NB4 (cell line): ENCODE measurements around the gene CHST1.

ENCODE experiments used
- DNase-seq: peaks from one replicate; pipeline ENCODE4 v3.0.0; 2010; ENCODE audit warnings: low read depth
- H3K4me3 ChIP-seq: one replicate; pipeline ENCODE4 v1.5.1; 2011; ENCODE audit warnings: mild to moderate bottlenecking, low read depth, low read length, moderate library complexity
- MYC ChIP-seq: IDR thresholded peaks from 2 replicates; pipeline ENCODE4 v1.6.1; 2011; ENCODE audit warnings: low read depth, low read length
- POLR2A ChIP-seq: IDR thresholded peaks from 2 replicates; pipeline ENCODE4 v1.6.1; 2011; ENCODE audit warnings: mild to moderate bottlenecking; ENCODE audit not compliant: insufficient read length; ENCODE audit errors: extremely low read depth
- TF ChIP-seq, protein P1 (sequence below): IDR thresholded peaks from 2 replicates; pipeline ENCODE4 v1.6.1; 2011; ENCODE audit warnings: low read depth, low read length
- TF ChIP-seq, protein P2 (sequence below): IDR thresholded peaks from one replicate; pipeline ENCODE4 v1.5.1; 2012; ENCODE audit warnings: low read depth, low read length

CHST1 gene

DNA sequence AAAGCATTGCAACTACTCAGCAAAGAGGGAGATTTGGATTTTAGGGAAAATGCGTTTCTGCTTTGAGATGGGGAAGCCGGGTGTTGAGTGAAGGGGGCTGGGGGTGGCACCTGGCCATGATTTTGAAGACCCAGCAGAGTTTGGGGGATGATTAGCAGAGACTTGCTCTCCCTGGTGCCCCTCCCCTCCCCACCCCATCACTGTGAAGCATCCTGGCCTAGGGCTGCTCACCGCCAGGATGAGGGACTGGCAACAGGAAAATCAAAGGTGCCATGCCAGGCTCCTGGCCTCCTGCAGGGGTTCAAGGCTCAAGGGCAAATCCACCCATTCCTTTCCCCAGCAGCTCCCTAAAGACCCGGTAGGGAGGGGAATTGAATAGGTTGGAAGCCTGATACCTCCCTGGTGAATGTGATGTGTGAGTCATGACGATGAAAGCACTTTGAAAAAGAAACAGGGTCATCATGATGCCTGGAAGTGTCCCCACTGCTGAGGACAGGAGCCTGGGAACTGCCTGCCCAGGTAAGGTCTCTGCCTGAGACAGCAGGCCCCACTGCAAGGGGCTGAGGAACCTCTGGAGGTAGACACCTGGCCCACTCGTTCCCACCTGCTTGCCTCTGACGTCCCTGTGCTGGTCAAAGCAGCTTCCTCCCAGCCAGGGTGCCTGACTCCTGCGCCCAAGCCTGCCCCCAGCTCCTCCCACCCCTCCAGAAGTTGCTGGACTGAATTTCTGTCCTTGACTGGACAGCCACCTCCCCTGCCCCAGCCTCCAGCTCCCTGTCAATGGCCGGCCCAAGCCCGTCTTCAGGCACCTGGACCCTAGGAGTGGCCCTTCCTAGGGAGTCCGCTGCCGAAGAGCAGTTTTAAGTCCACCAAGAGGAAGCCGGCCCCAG is 1.7 kb downstream of the CHST1 start:
- TF ChIP-seq, protein P1, sequence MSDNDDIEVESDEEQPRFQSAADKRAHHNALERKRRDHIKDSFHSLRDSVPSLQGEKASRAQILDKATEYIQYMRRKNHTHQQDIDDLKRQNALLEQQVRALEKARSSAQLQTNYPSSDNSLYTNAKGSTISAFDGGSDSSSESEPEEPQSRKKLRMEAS = no peak
- TF ChIP-seq MYC = no peak
- no peak overlapping the region for H3K4me3 ChIP-seq
- no peak for DNase-seq

DNA sequence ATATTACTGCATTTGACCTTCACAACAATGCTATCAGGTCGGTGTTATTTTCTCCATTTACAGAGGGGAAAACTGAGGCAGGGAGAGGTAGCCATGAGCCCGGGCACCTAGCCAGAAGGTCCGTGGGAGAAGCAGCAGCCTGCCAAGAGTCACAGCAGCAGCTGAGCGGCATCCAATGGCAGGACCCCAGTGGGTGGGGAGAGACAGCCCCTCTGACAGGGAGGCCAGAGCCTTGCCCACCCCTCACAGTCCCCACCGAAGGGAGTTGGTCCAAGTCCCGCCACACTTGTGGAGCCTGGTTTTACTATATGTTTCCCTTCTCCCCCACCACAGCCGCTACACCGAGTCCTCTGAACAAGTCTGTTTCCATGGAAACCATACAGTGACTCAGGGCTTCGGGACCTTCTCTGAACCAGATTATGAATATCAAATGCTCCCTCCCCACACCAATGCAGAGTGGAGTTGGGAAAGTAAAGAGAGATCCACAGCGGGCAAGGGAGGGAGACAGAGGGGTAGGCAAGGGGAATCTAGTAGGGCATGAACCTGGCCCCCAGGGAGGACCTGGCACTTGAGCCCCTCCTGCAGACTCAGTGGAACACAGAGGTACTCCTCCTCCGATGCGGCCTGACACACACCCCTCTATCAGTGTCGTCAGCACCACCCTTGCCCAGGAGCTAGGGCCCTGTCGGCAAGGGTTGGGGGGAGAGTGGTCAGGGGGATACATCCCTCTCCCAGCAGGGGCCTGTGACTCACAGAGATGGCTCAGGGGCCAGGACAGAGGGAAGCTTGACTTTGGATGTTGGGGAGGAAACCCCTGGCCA is 2.5 kb downstream of the CHST1 start:
- TF ChIP-seq POLR2A (no peak), MYC (no peak)
- DNase-seq = peak; percentile 48
- no peak overlapping the region for H3K4me3 ChIP-seq

DNA sequence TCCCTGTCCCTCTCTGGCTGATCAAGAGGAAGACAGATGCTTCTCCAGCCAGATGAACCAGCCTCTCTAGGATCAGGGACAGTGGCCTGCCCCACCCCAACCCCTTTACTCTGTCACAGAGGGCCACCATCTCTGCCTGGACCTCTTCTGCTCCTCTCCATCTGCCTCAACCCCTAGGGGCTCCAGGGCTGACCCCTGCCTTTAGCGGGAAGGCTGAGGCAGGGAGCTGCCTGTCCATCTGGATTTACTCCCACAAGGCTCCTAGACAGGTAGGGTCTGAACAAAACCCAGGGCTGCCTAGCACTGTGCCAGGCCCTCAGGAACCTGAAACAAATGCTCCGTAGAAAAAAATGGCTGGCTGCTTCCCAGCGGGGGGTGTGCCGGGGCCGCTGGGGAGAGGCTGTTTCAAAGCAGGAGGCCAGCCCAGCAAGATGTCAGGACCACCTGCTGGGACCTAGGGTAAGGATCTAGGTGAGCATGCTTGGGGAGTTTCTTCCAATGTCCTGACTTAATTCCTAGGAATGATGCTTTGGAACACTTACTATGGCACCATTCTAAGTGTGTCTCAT is 3.2 kb downstream of the CHST1 start:
- TF ChIP-seq MYC (no peak), POLR2A (no peak)
- TF ChIP-seq, protein P1 = no peak
- TF ChIP-seq, protein P2, sequence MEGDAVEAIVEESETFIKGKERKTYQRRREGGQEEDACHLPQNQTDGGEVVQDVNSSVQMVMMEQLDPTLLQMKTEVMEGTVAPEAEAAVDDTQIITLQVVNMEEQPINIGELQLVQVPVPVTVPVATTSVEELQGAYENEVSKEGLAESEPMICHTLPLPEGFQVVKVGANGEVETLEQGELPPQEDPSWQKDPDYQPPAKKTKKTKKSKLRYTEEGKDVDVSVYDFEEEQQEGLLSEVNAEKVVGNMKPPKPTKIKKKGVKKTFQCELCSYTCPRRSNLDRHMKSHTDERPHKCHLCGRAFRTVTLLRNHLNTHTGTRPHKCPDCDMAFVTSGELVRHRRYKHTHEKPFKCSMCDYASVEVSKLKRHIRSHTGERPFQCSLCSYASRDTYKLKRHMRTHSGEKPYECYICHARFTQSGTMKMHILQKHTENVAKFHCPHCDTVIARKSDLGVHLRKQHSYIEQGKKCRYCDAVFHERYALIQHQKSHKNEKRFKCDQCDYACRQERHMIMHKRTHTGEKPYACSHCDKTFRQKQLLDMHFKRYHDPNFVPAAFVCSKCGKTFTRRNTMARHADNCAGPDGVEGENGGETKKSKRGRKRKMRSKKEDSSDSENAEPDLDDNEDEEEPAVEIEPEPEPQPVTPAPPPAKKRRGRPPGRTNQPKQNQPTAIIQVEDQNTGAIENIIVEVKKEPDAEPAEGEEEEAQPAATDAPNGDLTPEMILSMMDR = no peak
- H3K4me3 ChIP-seq = no peak overlapping the region
- no peak for DNase-seq

DNA sequence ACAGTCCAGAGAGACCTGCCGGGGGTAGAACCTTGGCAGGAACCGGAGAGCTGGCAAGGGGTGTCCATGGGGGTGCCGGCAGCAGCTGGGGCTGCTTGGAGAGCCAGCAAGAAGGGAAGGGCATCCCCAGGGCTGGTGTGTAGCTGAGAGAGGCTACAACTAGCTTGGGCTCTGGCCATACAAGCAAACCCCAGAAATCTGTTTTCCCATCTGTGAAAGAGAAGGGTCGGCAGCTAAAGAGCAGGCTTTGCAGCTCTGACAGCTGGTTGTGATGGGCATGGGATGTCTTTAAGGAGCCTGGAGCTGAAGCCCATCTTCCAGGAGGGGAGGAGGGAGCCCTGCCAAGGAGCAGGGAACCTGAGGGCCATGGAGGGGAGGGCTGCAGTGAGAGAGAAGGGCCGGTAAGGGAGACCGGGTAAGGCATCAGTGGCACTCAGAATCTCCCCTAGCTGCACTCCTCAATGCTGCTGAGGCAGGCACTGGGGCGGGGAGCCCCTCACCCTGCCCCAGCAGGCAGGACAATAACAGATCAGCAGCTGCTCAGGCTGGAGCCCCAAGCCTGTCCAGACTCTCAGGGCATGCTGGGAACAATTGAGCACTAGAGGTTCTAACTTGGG is 3.9 kb downstream of the CHST1 start:
- no peak for TF ChIP-seq POLR2A
- no peak for TF ChIP-seq MYC
- TF ChIP-seq, protein P1 = no peak
- TF ChIP-seq, protein P2 = no peak
- H3K4me3 ChIP-seq = no peak overlapping the region
- no peak for DNase-seq

DNA sequence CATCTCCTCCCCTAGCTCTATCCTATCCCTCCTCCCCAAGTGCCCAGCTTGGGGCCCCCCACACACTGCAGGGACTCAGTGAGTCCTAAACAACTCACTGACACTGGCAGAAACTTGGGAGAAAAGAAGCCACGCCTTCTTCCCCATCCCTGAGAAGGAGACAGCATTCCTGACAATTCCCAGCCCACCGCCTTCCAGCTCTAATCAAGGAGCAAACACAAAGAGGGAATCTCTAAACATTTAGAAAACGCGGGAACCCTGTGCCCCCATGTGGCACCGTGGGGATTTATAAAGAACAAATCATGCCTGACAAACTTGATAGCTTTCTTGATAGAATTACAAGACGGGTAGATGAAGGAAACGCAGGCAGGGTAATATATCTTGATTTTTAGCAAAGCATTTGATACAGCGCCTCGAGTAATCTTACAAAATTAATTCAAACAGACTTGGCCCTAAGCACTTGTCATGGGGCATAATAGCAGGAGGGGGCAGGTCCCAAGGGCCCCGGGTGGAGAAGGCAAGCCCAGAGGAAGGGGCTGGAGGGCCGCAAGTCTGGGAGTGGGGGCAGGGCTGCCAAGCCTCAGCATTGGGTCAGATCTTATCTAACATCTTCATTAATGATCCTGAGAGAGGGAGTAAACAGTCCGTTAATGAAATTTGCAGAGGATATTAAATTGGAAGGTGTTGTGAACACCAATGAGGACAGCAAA is 4.5 kb downstream of the CHST1 start:
- no peak overlapping the region for H3K4me3 ChIP-seq
- no peak for DNase-seq
- TF ChIP-seq MYC = no peak
- TF ChIP-seq, protein P2 = no peak
- no peak for TF ChIP-seq POLR2A
- TF ChIP-seq, protein P1 = no peak

DNA sequence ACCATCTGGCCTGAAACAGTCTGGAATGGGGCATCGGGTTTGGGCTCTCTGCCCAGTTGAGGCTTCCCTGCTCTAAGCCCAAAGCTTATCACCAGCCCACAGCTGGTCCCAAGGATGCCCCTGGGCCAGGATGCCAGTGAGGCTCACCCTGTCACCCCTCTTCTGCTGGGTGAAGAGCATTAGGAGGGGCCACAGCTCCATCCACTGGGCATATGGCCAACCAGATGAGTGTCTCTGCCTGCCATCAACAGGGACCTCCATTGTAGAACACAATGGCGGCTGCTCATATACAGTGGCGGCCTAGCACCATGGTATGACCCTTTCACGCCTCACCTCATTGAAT is 5.6 kb downstream of the CHST1 start:
- TF ChIP-seq MYC (no peak), POLR2A (no peak)
- TF ChIP-seq, protein P1 = no peak
- TF ChIP-seq, protein P2 = no peak
- no peak overlapping the region for H3K4me3 ChIP-seq
- no peak for DNase-seq
